SK-N-MC (cell line): Measurements from ENCODE around the gene PROX1.

Experiments
- DNase-seq: peaks from one replicate; pipeline ENCODE4 v3.0.0-alpha.2; 2011; ENCODE audit warnings: low read depth, low spot score
- H3K27ac ChIP-seq: fragments of 200-600 bp; sonication (generic); 2 replicates; pipeline ENCODE4 v1.5.1; 2016; ENCODE audit warnings: mixed run types
- H3K36me3 ChIP-seq: fragments of 200-600 bp; sonication (generic); 2 replicates; pipeline ENCODE4 v1.6.1; 2017; ENCODE audit warnings: antibody characterized with exemption, low read length, mixed read lengths; ENCODE audit not compliant: insufficient read depth
- H3K4me3 ChIP-seq: fragments of 200-600 bp; sonication (generic); 2 replicates; pipeline ENCODE4 v1.5.1; 2016
- H3K9ac ChIP-seq: fragments of 200-600 bp; sonication (generic); 2 replicates; pipeline ENCODE4 v1.8.0; 2017; ENCODE audit warnings: mixed run types, mixed read lengths; ENCODE audit not compliant: insufficient read length
- H3K9me3 ChIP-seq: fragments of 200-600 bp; sonication (generic); 2 replicates; pipeline ENCODE4 v1.6.1; 2017; ENCODE audit warnings: low read depth, mild to moderate bottlenecking, antibody characterized with exemption, low read length, moderate library complexity, mixed read lengths
- EZH2 ChIP-seq: fragments of 200-600 bp; sonication (generic); IDR thresholded peaks from one replicate; pipeline ENCODE4 v1.6.1; 2017; ENCODE audit warnings: antibody characterized with exemption
- FOXP2 ChIP-seq: optimal IDR thresholded peaks from 2 replicates; pipeline ENCODE3; 2011; ENCODE audit warnings: mild to moderate bottlenecking, moderate library complexity; ENCODE audit not compliant: insufficient read depth; ENCODE audit errors: extremely low read length, control extremely low read depth
- POLR2AphosphoS5 ChIP-seq: IDR thresholded peaks from 2 replicates; pipeline ENCODE4 v1.6.1; 2012; ENCODE audit warnings: mild to moderate bottlenecking, low read depth, low read length, borderline replicate concordance

The PROX1 gene

GRCh38 chr1:214021321-214021720 is 33.5 kb downstream of the PROX1 start:
- no peaks in the 10 kb centered on the region for H3K36me3 ChIP-seq
- no peak overlapping the region for H3K27ac ChIP-seq
- H3K9ac ChIP-seq, result no peak overlapping the region
- no peak overlapping the region for H3K4me3 ChIP-seq
- TF ChIP-seq POLR2AphosphoS5 (no peak), EZH2 (no peak), FOXP2 (no peak)
- DNase-seq, result no peak
- no peaks in the 10 kb centered on the region for H3K9me3 ChIP-seq

- no peak overlapping the region for H3K4me3 ChIP-seq
- DNase-seq, result no peak
- TF ChIP-seq POLR2AphosphoS5 (no peak), FOXP2 (no peak), EZH2 (no peak)
- H3K36me3 ChIP-seq, result no peaks in the 10 kb centered on the region
- H3K9ac ChIP-seq, result no peak overlapping the region
- no peak overlapping the region for H3K27ac ChIP-seq
- no peaks in the 10 kb centered on the region for H3K9me3 ChIP-seq
Observed at GRCh38 chr1:214022229-214022791, 34.5 kb downstream of the PROX1 start.

GRCh38 chr1:214022810-214023425 is 35.1 kb downstream of the PROX1 start:
- Histone ChIP-seq H3K9ac (no peak overlapping the region), H3K4me3 (no peak overlapping the region), H3K36me3 (no peaks in the 10 kb centered on the region), H3K9me3 (no peaks in the 10 kb centered on the region), H3K27ac (no peak overlapping the region)
- no peak for TF ChIP-seq POLR2AphosphoS5
- TF ChIP-seq EZH2, result no peak
- TF ChIP-seq FOXP2, result no peak
- no peak for DNase-seq

- no peak overlapping the region for H3K27ac ChIP-seq
- H3K36me3 ChIP-seq, result no peaks in the 10 kb centered on the region
- H3K4me3 ChIP-seq, result no peak overlapping the region
- DNase-seq, result no peak
- no peak overlapping the region for H3K9ac ChIP-seq
- TF ChIP-seq EZH2, result no peak
- no peak for TF ChIP-seq POLR2AphosphoS5
- no peak for TF ChIP-seq FOXP2
- H3K9me3 ChIP-seq, result no peaks in the 10 kb centered on the region
Observed at GRCh38 chr1:214026985-214027384, 39.2 kb downstream of the PROX1 start.

- no peaks in the 10 kb centered on the region for H3K36me3 ChIP-seq
- H3K4me3 ChIP-seq, result no peak overlapping the region
- H3K27ac ChIP-seq, result no peak overlapping the region
- DNase-seq, result no peak
- no peak overlapping the region for H3K9ac ChIP-seq
- TF ChIP-seq FOXP2 (no peak), EZH2 (no peak), POLR2AphosphoS5 (no peak)
- H3K9me3 ChIP-seq, result no peaks in the 10 kb centered on the region
Observed at GRCh38 chr1:214027498-214027897, 39.7 kb downstream of the PROX1 start.

GRCh38 chr1:214028095-214028494 is 40.3 kb downstream of the PROX1 start:
- DNase-seq, result no peak
- H3K4me3 ChIP-seq, result no peak overlapping the region
- H3K9ac ChIP-seq, result no peak overlapping the region
- no peaks in the 10 kb centered on the region for H3K9me3 ChIP-seq
- no peak overlapping the region for H3K27ac ChIP-seq
- TF ChIP-seq EZH2, result no peak
- no peak for TF ChIP-seq FOXP2
- no peaks in the 10 kb centered on the region for H3K36me3 ChIP-seq

- DNase-seq, result no peak
- H3K36me3 ChIP-seq, result no peaks in the 10 kb centered on the region
- no peak overlapping the region for H3K9ac ChIP-seq
- H3K4me3 ChIP-seq, result no peak overlapping the region
- no peak overlapping the region for H3K27ac ChIP-seq
- H3K9me3 ChIP-seq, result no peaks in the 10 kb centered on the region
- no peak for TF ChIP-seq FOXP2
- no peak for TF ChIP-seq POLR2AphosphoS5
- TF ChIP-seq EZH2, result no peak
Observed at GRCh38 chr1:214028649-214029406, 41.1 kb downstream of the PROX1 start.

GRCh38 chr1:214029796-214030195 is 42.0 kb downstream of the PROX1 start:
- no peaks in the 10 kb centered on the region for H3K36me3 ChIP-seq
- no peaks in the 10 kb centered on the region for H3K9me3 ChIP-seq
- no peak overlapping the region for H3K4me3 ChIP-seq
- TF ChIP-seq FOXP2 (no peak), POLR2AphosphoS5 (no peak), EZH2 (no peak)
- no peak for DNase-seq
- H3K27ac ChIP-seq, result no peak overlapping the region
- no peak overlapping the region for H3K9ac ChIP-seq
